Activated CD4-positive, alpha-beta T cell treated with anti-CD3 and anti-CD28 coated beads, Interleukin-2, Interleukin-6, amounts not matched to agents 100 ng/mL and 50 ng/mL, durations not matched to agents 16 hours and 8 hours (primary cell): ENCODE data around the gene ANXA2.
"Not testable (repeated sequence)": the region's sequence is repeated elsewhere in the genome, so short reads cannot be mapped to it uniquely, and the experiment has no call there.

Experiments
- DNase-seq: peaks from one replicate; pipeline ENCODE4 v3.0.0-alpha.2; 2020

ANXA2 gene

DNA sequence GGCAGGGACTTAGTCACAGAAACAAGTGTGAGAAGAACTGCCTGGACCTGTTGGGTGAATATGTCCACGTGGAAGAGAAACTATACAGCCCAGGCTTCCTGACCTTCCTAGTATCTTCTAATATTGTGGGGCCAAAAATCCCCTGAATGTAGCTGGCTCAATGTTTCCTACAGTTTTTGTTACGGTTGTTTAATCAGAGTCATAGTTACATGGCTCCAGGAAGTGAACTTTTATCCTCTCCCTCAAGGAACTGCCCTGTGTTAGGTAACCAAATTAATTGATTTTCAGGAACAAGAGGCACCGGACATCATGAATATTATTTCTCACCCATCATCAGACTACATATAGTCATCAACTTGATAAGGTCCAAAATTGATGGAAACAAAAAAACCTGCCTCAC lies 59.0 kb downstream of the ANXA2 start:
- no peak for DNase-seq

DNA sequence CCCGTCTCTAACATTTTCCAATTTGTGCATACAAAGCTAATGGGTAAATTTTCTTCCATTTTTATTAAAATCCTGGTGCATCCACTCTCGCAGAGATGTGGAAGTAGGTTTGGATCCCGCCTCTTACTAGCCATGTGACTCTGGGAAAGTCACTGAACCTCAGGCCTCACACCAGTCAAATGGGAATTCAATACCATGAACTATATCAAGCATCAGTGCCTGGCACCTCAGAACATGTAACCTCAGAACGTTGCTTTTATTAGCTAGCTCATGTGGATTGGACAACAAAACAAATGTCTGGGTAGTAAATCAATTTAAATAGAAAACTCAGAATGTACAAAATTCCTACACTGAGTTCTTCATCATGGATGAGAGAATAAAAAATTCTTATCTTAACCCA lies 60.7 kb downstream of the ANXA2 start:
- no peak for DNase-seq

DNA sequence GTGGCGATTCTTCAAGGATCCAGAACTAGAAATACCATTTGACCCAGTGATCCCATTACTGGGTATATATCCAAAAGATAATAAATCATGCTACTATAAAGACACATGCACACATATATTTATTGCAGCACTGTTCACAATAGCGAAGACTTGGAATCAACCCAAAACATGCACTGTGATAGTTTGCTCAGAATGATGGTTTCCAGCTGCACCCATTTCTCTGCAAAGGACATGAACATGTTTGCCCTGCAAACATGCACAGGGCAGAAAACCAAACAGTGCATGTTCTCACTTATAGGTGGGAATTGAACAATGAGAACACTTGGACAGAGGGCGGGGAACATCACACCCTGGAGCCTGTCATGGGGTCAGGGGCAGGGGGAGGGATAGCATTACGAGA lies 62.5 kb downstream of the ANXA2 start:
- not testable (repeated sequence) for DNase-seq

DNA sequence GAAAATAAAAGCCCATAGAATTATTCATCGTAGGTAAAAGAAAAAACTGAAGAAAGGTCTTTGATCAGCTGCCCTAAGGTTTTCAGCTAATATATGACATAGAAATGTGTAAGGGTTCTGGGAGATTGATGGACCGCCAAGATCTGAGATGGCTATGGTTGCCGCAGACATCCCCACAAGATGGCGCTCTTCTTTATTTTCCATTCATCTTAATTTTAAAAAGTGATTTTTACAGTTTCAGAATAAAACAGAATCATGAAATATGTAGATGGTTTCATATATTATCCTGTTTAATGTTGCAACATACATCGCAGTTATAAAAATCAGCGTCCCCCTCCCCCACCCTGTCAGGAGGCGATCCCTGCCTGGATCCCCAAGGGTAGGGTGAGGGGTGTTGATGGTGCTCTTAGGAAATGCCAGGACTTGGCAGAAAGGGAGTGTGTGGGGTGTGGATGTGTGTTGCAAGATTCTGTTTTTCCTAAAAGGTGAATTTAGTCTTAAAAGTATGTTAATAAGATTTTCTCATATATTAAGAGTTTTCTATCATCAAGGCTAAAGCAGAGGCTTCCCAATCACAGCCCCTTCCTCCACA lies 68.8 kb downstream of the ANXA2 start:
- peak; percentile 36 for DNase-seq

DNA sequence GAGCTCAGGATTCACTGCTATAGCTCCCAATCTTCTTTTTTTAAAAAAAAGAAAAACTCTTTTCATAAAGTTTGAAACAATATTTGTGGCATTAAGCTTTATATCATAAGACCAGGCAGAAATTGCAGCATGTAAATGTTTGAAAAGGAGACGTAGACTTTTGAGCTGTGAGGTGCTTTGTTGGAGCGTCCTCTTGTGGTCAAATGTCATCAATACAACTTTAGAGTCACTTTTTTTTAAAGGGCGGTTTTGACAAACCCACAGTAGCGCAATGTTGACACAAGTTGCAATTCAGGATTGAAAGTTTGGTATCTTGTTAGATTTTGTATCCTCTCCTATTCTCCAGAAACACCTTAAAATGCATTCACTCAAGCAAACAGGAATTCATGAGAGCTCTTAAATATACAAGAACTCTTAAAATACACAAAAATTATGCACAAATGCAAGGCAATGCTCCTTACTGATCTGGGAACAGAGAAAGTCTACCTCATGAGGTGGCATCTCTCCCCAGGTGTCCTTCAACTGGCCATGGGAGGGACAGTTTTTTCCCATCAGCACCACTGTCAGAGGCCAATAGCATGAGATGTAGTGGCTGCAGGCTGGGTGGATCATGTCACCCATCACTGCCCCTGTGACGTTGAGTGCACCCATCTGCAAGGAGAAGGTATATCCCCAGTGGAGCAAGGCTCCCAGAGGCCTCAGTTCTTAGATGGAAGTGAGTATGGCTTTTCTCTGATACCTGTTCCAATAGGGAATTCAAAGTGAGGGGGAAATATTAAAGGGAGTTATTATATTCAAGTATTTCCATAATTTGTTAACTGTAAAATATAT lies 70.7 kb downstream of the ANXA2 start:
- DNase-seq = peak; percentile 75

DNA sequence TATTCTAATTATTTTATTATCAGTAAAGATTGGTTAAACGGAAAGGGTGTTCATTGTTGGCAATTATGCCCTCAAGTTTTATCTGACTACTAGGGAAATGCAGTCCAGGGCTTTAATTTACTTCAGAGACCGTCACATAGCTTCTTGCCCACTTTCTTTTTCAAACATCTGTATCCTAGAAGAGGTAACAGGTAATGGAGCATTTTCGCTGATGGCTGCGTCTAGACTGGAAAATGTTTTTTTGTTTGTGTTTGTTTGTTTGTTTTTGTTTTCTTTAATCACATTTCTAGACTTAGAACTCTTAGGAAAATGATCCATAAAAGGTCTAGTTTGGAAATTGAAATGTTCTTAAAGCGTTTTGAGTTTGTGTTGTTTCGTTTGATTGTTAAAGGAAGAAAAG lies 71.4 kb downstream of the ANXA2 start:
- no peak for DNase-seq

DNA sequence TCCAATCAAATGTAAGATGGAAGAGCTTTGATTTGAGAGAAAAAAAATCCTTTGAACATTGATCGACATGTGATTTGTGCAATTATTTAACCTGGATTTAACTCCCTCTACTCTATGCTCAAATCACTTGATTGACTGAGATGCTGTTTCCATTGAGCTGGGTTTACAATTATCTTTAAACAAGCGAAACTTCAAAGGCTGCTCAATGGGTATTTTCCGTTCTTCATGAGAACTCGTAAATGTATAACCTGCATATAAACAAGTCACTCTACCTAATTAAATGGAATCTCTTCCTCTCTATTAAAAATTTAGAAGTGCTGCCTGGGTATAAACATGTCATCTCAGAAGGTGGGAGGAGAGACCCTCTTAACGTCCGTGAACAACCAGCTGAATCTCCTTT lies 71.9 kb downstream of the ANXA2 start:
- DNase-seq = no peak

DNA sequence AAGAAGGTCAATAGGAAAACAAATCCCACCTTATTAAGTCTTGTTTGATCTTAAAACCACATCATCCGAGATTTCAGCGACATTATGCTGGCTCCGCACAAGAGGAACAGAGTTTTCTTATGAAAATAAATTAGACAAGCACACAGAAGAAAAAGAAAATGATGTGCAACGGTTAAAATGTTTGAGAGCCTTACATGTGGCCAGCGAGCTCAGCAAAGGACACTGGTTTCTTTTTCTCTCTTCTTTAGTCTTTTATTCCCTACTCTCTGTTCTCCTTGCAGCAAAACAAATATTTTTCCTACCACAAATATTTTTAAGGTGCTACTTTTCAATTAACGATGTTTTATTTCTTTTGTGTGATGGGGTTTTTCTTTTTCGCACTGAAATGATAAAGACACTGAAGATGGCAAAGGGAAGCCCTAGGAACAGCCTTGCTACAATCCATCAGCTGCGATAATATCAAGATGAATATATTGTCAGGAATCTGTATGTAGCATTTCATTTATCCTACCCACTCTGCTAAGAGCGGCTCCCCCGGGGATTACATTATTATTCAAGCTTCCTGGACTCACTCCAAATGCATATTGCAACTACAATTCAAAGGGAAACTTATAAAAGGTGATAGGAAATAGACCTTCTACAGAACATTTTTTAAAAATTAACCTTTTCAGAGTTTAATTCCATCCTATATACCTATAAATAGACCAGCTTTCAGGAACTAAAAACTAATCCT lies 72.9 kb downstream of the ANXA2 start:
- no peak for DNase-seq

DNA sequence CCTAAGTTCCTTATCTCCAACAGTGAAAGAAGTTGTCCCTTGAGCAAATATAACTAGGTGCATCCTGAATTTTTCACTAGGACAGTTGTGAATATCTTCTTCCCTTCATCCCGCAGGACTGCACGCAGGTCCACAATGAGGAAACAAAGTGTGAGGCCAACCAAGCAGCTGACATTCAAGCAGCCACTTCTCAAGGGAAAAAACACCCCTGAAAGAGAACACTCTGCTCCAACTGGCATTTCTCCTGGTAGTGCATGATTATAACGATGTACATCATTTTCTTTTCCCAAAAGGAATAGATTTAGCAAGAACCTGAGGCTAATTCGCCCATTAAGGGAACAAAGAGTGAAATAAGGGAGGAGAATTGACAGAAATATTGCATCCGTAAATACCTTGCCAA lies 74.5 kb downstream of the ANXA2 start:
- no peak for DNase-seq

DNA sequence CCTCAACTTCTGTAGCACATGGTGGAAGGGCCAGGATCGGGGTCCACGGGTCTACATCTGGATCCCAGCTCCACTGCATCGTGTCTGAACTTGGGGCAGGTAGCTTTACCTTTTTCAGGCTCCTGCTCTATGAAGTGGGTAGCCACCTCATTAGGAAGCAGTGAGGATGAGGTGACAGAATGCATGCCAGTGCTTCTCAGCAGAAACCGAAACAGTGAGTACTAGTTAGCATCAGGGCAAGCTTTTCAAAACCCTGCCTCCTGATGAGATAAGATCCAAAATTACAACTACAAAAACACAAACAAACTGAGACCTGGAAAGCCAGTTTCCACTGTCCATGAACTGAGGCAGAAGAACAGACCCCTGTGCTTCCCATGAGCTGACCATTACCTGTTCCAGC lies 77.4 kb downstream of the ANXA2 start:
- no peak for DNase-seq

DNA sequence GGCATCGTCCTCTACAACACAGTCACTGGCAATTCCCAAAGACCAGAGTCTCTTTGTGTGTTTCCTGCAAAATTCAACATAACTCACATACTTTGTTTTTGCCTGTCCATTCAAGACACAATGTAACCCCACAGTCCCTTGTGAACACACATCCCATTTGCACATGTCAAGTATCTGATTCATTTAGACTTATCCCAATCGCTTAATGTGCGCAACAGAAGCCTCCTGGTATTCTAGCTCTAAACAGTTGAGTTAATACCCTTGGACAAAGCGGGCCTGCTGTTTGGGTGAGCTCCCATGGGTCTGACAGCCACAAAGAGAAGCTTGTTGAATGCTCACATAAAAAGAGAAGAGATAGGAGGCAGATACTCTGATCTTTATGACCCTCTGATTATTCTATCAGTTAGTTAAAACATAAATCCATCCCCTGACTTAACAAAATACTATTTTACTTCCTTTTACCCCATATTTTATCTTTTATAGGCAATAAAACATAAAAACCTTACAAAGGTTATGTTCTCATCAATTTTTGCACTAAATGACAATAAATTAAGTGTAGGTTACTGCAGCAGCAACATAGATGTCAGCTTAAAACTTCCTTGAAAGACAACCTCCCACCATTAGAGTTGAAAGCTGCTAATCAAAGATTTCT lies 79.4 kb downstream of the ANXA2 start:
- DNase-seq = no peak

DNA sequence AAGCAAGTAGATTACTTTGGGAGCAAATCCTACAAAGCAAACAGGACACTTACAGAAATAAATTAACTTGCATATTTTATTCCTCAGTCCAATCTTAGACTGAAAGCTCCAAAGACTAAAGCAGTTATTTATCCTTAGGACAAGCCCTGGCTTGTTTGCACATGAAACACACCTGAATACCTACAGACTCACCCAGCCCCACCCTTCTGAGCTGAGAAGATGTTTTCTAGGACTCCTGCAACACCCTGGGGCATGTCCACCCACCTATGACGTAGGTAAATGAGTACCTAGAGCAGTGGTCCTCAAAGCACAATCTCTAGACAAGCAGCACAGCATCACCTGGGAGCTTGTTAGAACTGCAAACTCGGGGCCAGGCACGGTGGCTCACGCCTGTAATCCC lies 80.8 kb downstream of the ANXA2 start:
- no peak for DNase-seq

DNA sequence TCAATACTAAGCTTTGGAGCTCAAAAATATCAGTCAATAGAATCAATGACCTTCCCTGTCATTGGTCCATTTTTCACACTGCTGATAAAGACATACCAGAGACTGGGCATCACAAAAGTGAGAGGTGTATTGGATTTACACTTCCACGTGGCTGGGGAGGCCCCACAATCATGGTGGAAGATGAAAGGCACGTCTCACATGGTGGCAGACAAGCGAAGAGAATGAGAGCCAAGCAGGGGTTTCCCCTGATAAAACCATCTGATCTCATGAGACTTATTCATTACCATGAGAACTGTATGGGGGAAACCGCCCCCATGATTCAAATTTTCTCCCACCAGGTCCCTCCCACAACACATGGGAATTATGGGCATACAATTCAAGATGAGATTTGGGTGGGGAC lies 81.9 kb downstream of the ANXA2 start:
- no peak for DNase-seq

DNA sequence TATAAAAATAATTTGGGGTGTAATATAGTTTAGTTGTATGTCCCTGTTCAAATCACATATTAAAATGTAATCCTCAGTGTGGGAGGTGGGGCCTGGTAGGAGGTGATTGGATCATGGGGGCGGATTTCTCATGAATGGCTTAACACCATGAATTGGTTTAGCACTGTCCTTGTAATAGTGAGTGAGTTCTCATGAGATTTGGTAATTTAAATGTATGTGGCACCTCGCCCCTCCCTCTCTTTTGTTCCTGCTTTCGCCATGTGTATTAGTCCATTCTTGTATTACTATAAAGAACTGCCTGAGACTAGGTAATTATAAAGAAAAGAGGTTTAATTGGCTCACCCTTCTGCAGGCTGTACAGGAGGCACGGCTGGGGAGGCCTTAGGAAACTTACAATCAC lies 83.9 kb downstream of the ANXA2 start:
- DNase-seq = no peak

DNA sequence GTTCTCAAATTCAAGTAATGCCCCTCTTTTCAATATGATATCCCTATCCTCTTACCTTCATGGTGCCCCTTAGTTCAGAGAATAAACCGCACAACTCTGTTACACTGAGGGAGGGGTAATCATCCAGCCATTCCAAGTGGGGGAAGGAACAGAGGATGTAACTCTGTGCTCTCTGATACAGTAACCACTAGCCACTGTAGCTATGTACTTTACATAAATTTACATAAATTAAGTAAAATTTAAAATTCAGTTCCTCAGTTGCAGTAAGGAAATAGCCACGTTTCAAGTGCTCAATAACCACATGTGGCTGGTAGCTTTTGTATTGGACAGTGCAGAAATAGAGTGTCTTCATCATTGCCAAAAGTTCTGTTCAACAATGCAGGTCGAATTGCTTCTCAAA lies 90.8 kb downstream of the ANXA2 start:
- DNase-seq = no peak

DNA sequence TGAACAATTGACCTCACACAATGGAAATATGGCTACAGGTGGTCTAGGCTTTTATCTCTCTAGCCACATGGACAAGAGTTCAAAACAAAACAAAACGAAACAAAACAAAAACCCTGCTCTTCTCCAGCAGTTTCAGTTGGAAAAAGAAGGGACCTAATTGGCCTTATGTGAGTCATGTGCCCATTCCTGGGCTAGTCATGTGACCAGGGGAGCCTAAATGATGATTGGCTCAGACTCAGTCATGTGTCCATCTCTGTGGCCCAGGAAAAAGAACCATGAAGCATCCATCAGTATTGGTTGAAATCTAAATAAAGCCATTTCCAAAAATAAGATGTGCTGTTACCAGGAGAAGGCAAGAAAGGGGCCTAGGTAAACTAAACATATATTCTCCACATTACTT lies 96.8 kb downstream of the ANXA2 start:
- DNase-seq = no peak

DNA sequence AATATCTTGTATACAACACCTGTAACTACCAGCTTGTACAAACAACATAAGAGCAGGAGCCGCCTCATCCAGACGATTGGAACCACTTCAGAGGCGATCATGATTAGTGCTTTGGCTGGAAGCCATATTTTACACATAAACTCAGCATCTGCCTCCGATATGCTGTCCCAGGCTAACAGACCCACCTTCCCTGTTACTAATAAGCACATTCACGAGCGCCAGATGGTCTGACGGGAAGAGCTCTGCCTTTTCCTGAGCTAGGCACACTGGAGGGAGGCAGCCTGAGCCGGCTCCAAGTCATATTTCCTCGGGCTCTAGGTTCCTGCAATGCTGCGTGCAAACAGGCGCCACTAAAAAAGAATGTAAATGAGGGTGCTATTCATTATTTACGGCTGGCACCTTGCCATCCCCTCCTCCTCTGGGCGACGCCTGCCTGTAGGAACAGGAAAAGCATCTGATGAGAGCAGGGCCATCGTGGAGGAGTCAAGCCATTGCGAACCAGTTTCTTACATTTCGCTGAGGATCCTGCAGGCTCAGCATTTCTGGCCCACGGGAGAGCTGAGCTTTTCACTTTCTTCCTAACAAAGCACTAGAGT lies 98.2 kb downstream of the ANXA2 start:
- no peak for DNase-seq
